IMR-90 (cell line): Measurements from ENCODE around the gene NANOS1. TPM values are rescaled to one million over a fixed set of nuclear protein-coding genes. Genes with fewer than 3 reads are reported as not detected.

ENCODE experiments used
- MAZ ChIP-seq: IDR thresholded peaks from 2 replicates; pipeline ENCODE4 v1.6.1; 2012; ENCODE audit warnings: low read depth, mild to moderate bottlenecking, low read length, improper control_type of control experiment, moderate library complexity, borderline replicate concordance
- RFX5 ChIP-seq: IDR thresholded peaks from 2 replicates; pipeline ENCODE4 v1.8.0; 2012; ENCODE audit warnings: low read depth, mild to moderate bottlenecking, low read length, moderate library complexity
- USF2 ChIP-seq: fragments of 150-350 bp; IDR thresholded peaks from 2 replicates; pipeline ENCODE4 v1.6.1; 2017; ENCODE audit warnings: mild to moderate bottlenecking, antibody characterized with exemption, low read length, low read depth
- polyA plus RNA-seq, 3 experiments: library from polyadenylated mRNA; depleted of rRNA; stranded (reverse); fragments of >200 nt; gene quantifications; 2 replicates each; pipeline ENCODE4 v1.2.3, GENCODE V29; 2012; ENCODE audit warnings: low replicate concordance in 1 of 3
- total RNA-seq: library from RNA; depleted of rRNA; stranded (reverse); fragments of >200 nt; gene quantifications from 2 replicates; pipeline ENCODE4 v1.2.3, GENCODE V29; 2012

Gene NANOS1
- total and polyA plus RNA-seq, 2 of the 4 experiments (the other 2 are of a cell fraction): under 0.01 to 0.12 TPM

GRCh38 chr10:119079599-119080520, 50.3 kb downstream of the NANOS1 start (continued):
- TF ChIP-seq USF2: no peak
- TF ChIP-seq RFX5: no peak
- TF ChIP-seq MAZ: no peak
